GM10847 (cell line): ENCODE results near the gene VGLL4.

ENCODE experiments used
- POLR2A ChIP-seq: IDR thresholded peaks from 2 replicates; pipeline ENCODE4 v1.6.1; 2011; ENCODE audit not compliant: insufficient read length; ENCODE audit errors: extremely low read depth

VGLL4 gene

GRCh38 chr3:11536936-11537612, 106.6 kb downstream of the VGLL4 start:
- no peak for TF ChIP-seq POLR2A

- no peak for TF ChIP-seq POLR2A
These were observed 107.4 kb downstream of the VGLL4 start for GRCh38 chr3:11536132-11536935.

GRCh38 chr3:11535243-11535960, 108.3 kb downstream of the VGLL4 start:
- no peak for TF ChIP-seq POLR2A

GRCh38 chr3:11534793-11535101, 109.0 kb downstream of the VGLL4 start:
- TF ChIP-seq POLR2A: no peak

GRCh38 chr3:11534011-11534792, 109.5 kb downstream of the VGLL4 start:
- no peak for TF ChIP-seq POLR2A

- no peak for TF ChIP-seq POLR2A
These were observed 110.8 kb downstream of the VGLL4 start for GRCh38 chr3:11532931-11533391.

- TF ChIP-seq POLR2A: no peak
These were observed 113.5 kb downstream of the VGLL4 start for GRCh38 chr3:11530153-11530721.

GRCh38 chr3:11529281-11529680, 114.4 kb downstream of the VGLL4 start:
- no peak for TF ChIP-seq POLR2A

- no peak for TF ChIP-seq POLR2A
These were observed 120.1 kb downstream of the VGLL4 start for GRCh38 chr3:11523572-11524101.

GRCh38 chr3:11522953-11523571, 120.7 kb downstream of the VGLL4 start:
- no peak for TF ChIP-seq POLR2A

GRCh38 chr3:11522398-11522715, 121.4 kb downstream of the VGLL4 start:
- TF ChIP-seq POLR2A: no peak

GRCh38 chr3:11521167-11521566, 122.5 kb downstream of the VGLL4 start:
- no peak for TF ChIP-seq POLR2A

GRCh38 chr3:11517601-11518000, 126.1 kb downstream of the VGLL4 start:
- no peak for TF ChIP-seq POLR2A

GRCh38 chr3:11514191-11514821, 129.4 kb downstream of the VGLL4 start:
- no peak for TF ChIP-seq POLR2A
